ENCODE measurements around the gene KDELR1. TPM values are rescaled to one million over a fixed set of nuclear protein-coding genes. Genes with fewer than 3 reads are reported as not detected.

KDELR1 gene
- total RNA-seq, 2 experiments from 2014 or later: 69.5 to 78.8 TPM

- H3K4me3 Mint-ChIP-seq: no peak overlapping the region
- H3K4me1 Mint-ChIP-seq: no peaks in the 10 kb centered on the region
- POLR2A ChIA-PET: no interaction called here
- H3K9me3 Mint-ChIP-seq (ENCODE audit: low read depth): no peaks in the 10 kb centered on the region
- ATAC-seq (no peak), DNase-seq (no peak)
- H3K27me3 Mint-ChIP-seq: no peaks in the 10 kb centered on the region
- peaks cover 4% of the 10 kb centered on the region for H3K36me3 Mint-ChIP-seq (ENCODE audit: low read depth)
- intact Hi-C loops (cut with DNase I, micrococcal nuclease): no loop called here
- no peak overlapping the region for H3K27ac Mint-ChIP-seq
- CTCF ChIA-PET: interaction anchor here (0.8 kb wide), 1 partner anchor 22 kb away, joined by 3 read pairs; no protein-coding TSS in a partner anchor
These were observed 35.9 kb downstream of the KDELR1 start for GRCh38 chr19:48355365-48355954.

GRCh38 chr19:48354332-48354992 lies 36.9 kb downstream of the KDELR1 start:
- Mint-ChIP-seq H3K36me3 (ENCODE audit: low read depth) (peaks cover 4% of the 10 kb centered on the region), H3K9me3 (ENCODE audit: low read depth) (no peaks in the 10 kb centered on the region), H3K4me3 (no peak overlapping the region), H3K27ac (no peak overlapping the region), H3K27me3 (no peaks in the 10 kb centered on the region), H3K4me1 (no peaks in the 10 kb centered on the region)
- ChIA-PET CTCF (interaction anchor here (0.6 to 1.3 kb wide), 2 partner anchors 14 to 81 kb away, joined by 4 to 5 read pairs; no protein-coding TSS in a partner anchor), POLR2A (no interaction called here)
- intact Hi-C loops (cut with DNase I, micrococcal nuclease): loop anchor here in 1 of 2 experiments (5.0 kb wide), 1 partner anchor 42 kb away; no protein-coding TSS in a partner anchor
- DNase-seq (no peak), ATAC-seq (no peak)

DNA sequence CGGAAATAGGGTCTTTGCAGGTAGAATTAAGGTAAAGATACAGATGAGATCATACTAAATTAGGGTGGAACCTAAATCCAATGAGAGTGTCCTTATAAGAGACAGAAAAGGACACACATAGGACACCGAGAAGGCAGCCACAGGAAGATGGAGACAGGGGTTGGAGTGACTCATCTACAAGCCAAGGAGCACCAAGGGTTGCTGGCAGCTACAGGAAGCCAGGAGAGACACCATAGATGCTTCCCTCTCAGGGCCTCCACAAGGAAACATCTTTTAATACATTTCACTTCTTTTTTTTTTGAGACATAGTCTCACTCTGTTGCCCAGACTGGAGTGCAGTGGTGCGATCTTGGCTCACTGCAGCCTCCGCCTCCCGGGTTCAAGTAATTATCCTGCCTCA lies 37.7 kb downstream of the KDELR1 start:
- Mint-ChIP-seq H3K9me3 (ENCODE audit: low read depth) (no peaks in the 10 kb centered on the region), H3K4me3 (no peak overlapping the region), H3K27ac (no peak overlapping the region), H3K4me1 (no peaks in the 10 kb centered on the region), H3K27me3 (no peaks in the 10 kb centered on the region), H3K36me3 (ENCODE audit: low read depth) (peaks cover 4% of the 10 kb centered on the region)
- no peak for DNase-seq
- ChIA-PET POLR2A (no interaction called here), CTCF (interaction anchor here (0.6 to 1.3 kb wide), 3 partner anchors 13 to 137 kb away, joined by 3 to 5 read pairs (median 4); no protein-coding TSS in a partner anchor)
- intact Hi-C loops (cut with DNase I, micrococcal nuclease): loop anchor here in 1 of 2 experiments (5.0 kb wide), 1 partner anchor 41 kb away; no protein-coding TSS in a partner anchor
- no peak for ATAC-seq

DNA sequence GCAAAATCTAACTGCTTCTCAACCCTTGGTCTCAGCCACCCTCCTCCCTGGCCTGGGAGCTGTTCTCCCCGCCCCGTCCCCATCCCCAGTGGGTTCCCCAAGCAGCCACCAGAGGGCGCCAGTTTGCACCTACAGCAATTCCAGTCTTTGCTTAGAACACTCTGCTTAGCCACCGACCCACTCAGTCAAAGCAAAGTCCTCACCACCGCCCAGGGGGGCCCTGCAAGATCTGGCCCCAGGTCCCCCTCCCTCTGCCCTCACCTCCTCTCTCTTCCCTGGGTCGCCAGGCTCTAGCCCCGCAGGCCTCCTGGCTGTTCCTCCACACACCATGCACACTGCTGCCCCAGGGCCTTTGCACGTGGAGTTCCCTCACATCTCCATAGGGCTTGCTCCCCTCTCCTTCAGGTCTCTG lies 40.0 kb downstream of the KDELR1 start:
- ATAC-seq: peak; percentile 99
- ChIA-PET CTCF (interaction anchor here (1.0 to 2.4 kb wide), 5 partner anchors 9 to 58 kb away, joined by 3 to 13 read pairs (median 4); partner anchors contain the start of genes SYNGR4 and TMEM143), POLR2A (no interaction called here)
- DNase-seq: peak; percentile 92
- Mint-ChIP-seq H3K27me3 (no peaks in the 10 kb centered on the region), H3K36me3 (ENCODE audit: low read depth) (no peaks in the 10 kb centered on the region), H3K4me1 (no peaks in the 10 kb centered on the region), H3K27ac (no peak overlapping the region), H3K4me3 (no peak overlapping the region), H3K9me3 (ENCODE audit: low read depth) (no peaks in the 10 kb centered on the region)
- intact Hi-C loops (cut with DNase I, micrococcal nuclease): loop anchor here (1.0 to 5.0 kb wide), 4 partner anchors 17 to 238 kb away; no protein-coding TSS in a partner anchor

GRCh38 chr19:48350856-48351255 lies 40.5 kb downstream of the KDELR1 start:
- no peaks in the 10 kb centered on the region for H3K27me3 Mint-ChIP-seq
- ChIA-PET POLR2A (no interaction called here), CTCF (interaction anchor here (0.5 to 2.4 kb wide), 9 partner anchors 10 to 84 kb away, joined by 3 to 13 read pairs (median 4); partner anchors contain the start of genes KDELR1, SYNGR4 and TMEM143)
- H3K9me3 Mint-ChIP-seq (ENCODE audit: low read depth): no peaks in the 10 kb centered on the region
- H3K4me3 Mint-ChIP-seq: no peak overlapping the region
- no peaks in the 10 kb centered on the region for H3K36me3 Mint-ChIP-seq (ENCODE audit: low read depth)
- H3K4me1 Mint-ChIP-seq: no peaks in the 10 kb centered on the region
- H3K27ac Mint-ChIP-seq: no peak overlapping the region
- ATAC-seq (peak; percentile 13), DNase-seq (no peak)
- intact Hi-C loops (cut with DNase I, micrococcal nuclease): loop anchor here (1.0 to 5.0 kb wide), 4 partner anchors 17 to 238 kb away; no protein-coding TSS in a partner anchor

- H3K36me3 Mint-ChIP-seq (ENCODE audit: low read depth): no peaks in the 10 kb centered on the region
- no peak for DNase-seq
- no peak overlapping the region for H3K27ac Mint-ChIP-seq
- H3K4me3 Mint-ChIP-seq: no peak overlapping the region
- H3K4me1 Mint-ChIP-seq: no peaks in the 10 kb centered on the region
- CTCF ChIA-PET: no interaction called here
- ATAC-seq: no peak
- intact Hi-C loops (cut with DNase I, micrococcal nuclease): no loop called here
- H3K27me3 Mint-ChIP-seq: no peaks in the 10 kb centered on the region
- no peaks in the 10 kb centered on the region for H3K9me3 Mint-ChIP-seq (ENCODE audit: low read depth)
- POLR2A ChIA-PET: no interaction called here
These were observed 42.6 kb downstream of the KDELR1 start for GRCh38 chr19:48348737-48349136.

DNA sequence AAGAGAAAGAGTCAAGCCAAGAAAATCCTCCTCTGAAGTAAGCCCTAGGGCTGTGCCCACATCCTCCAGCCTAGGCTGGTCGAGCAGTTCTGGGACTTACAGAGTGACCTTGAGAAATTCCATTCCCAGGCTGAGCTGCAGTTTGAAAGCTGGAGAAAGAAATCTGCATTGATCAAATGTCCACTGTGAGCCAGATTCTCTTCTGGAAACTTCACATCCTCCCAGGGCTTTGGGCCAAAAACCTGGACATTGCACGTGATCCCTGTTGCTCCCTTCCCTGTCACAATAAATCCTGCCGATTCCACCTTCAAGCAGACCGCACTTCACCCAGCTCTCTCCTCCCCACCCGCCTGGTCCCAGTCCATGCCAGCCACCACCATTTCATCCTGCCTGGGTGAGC lies 43.3 kb downstream of the KDELR1 start:
- ChIA-PET POLR2A (no interaction called here), CTCF (no interaction called here)
- H3K4me3 Mint-ChIP-seq: no peak overlapping the region
- H3K27ac Mint-ChIP-seq: no peak overlapping the region
- no peaks in the 10 kb centered on the region for H3K36me3 Mint-ChIP-seq (ENCODE audit: low read depth)
- no peaks in the 10 kb centered on the region for H3K9me3 Mint-ChIP-seq (ENCODE audit: low read depth)
- no peaks in the 10 kb centered on the region for H3K27me3 Mint-ChIP-seq
- intact Hi-C loops (cut with DNase I, micrococcal nuclease): no loop called here
- ATAC-seq (no peak), DNase-seq (no peak)
- no peaks in the 10 kb centered on the region for H3K4me1 Mint-ChIP-seq

GRCh38 chr19:48346191-48346590 lies 45.2 kb downstream of the KDELR1 start:
- Mint-ChIP-seq H3K9me3 (ENCODE audit: low read depth) (no peaks in the 10 kb centered on the region), H3K36me3 (ENCODE audit: low read depth) (no peaks in the 10 kb centered on the region)
- POLR2A ChIA-PET: interaction anchor here (0.6 kb wide), 1 partner anchor 849 kb away, joined by 3 read pairs; no protein-coding TSS in a partner anchor

GRCh38 chr19:48344892-48345291 lies 46.5 kb downstream of the KDELR1 start:
- Mint-ChIP-seq H3K9me3 (ENCODE audit: low read depth) (no peaks in the 10 kb centered on the region), H3K4me3 (no peak overlapping the region), H3K36me3 (ENCODE audit: low read depth) (no peaks in the 10 kb centered on the region), H3K4me1 (no peaks in the 10 kb centered on the region), H3K27me3 (no peaks in the 10 kb centered on the region), H3K27ac (no peak overlapping the region)
- intact Hi-C loops (cut with DNase I, micrococcal nuclease): no loop called here
- DNase-seq: peak; percentile 32
- peak; percentile 53 for ATAC-seq
- ChIA-PET POLR2A (no interaction called here), CTCF (interaction anchor here (1.0 kb wide), 1 partner anchor 24 kb away, joined by 3 read pairs; no protein-coding TSS in a partner anchor)

More at GRCh38 chr19:48346191-48346590, 45.2 kb downstream of the KDELR1 start:
- Mint-ChIP-seq H3K4me1 (no peaks in the 10 kb centered on the region), H3K27ac (no peak overlapping the region), H3K27me3 (no peaks in the 10 kb centered on the region), H3K4me3 (no peak overlapping the region)
- DNase-seq (no peak), ATAC-seq (no peak)
- CTCF ChIA-PET: interaction anchor here (0.6 to 1.0 kb wide), 4 partner anchors 25 to 144 kb away, joined by 3 to 5 read pairs (median 3); no protein-coding TSS in a partner anchor
- intact Hi-C loops (cut with DNase I, micrococcal nuclease): no loop called here

DNA sequence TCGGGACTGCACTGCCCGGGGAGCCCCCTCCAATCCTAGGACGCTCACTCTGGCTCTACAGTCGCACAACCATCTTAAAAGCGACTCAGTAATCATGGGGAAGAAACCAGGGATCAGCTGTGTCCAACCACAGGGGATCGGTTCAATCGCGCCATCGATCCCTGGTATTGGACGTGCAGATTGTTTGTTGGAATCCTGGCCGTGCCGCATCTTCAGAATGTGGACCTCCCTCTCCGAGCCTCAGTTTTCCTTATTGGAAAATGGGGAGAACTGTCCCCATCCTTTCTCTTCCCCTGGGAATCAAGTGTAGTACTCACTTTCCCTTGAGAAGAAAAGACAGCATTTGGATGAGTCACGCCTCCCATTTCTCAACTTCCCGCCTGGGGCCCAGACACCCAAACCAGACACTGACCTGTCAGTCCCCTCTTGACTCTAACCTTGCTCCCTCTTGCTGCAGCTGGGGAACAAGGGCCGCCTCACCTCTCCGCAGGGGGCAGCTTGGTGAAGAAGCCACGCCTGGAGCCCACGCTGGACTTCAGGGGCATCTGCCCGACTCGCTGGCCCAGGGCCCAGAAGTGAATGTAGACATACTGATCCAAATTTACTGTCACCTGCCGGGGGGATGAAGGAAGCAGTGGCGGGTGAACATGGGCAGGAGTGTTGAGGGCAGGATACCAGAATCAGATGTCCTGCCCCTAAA lies 48.4 kb downstream of the KDELR1 start:
- Mint-ChIP-seq H3K4me3 (no peak overlapping the region), H3K27me3 (no peaks in the 10 kb centered on the region), H3K27ac (no peak overlapping the region), H3K9me3 (ENCODE audit: low read depth) (no peaks in the 10 kb centered on the region), H3K36me3 (ENCODE audit: low read depth) (no peaks in the 10 kb centered on the region), H3K4me1 (no peaks in the 10 kb centered on the region)
- DNase-seq: no peak
- intact Hi-C loops (cut with DNase I, micrococcal nuclease): no loop called here
- POLR2A ChIA-PET: no interaction called here
- CTCF ChIA-PET: no interaction called here
- no peak for ATAC-seq

DNA sequence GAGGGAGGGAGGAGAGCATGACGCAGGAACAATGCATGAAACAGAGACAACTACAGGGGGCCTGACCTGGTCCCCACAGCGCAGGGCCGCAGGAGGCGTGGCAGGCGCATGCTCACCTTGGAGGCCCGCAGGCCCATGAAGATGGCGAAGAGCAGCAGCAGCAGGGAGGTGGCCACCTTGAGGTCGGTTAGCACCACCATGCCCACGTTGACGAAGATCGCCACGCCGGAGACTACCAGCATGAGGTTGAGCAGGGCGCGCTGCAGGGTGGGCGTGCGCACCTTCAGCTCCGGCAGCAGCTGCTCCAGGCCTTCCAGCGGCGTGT lies 49.0 kb downstream of the KDELR1 start:
- H3K27ac Mint-ChIP-seq: no peak overlapping the region
- no peaks in the 10 kb centered on the region for H3K36me3 Mint-ChIP-seq (ENCODE audit: low read depth)
- CTCF ChIA-PET: no interaction called here
- H3K9me3 Mint-ChIP-seq (ENCODE audit: low read depth): no peaks in the 10 kb centered on the region
- DNase-seq (no peak), ATAC-seq (no peak)
- POLR2A ChIA-PET: no interaction called here
- H3K4me1 Mint-ChIP-seq: no peaks in the 10 kb centered on the region
- no peak overlapping the region for H3K4me3 Mint-ChIP-seq
- intact Hi-C loops (cut with DNase I, micrococcal nuclease): no loop called here
- H3K27me3 Mint-ChIP-seq: no peaks in the 10 kb centered on the region
